ENCODE measurements around the gene POLR1G. TPM values are rescaled to one million over a fixed set of nuclear protein-coding genes. Genes with fewer than 3 reads are reported as not detected.
A peak's percentile ranks its signal among the peaks of the same experiment; 100 is the strongest.

POLR1G gene
- total RNA-seq, 2 experiments from 2014 or later = 9.8 to 11.6 TPM

DNA sequence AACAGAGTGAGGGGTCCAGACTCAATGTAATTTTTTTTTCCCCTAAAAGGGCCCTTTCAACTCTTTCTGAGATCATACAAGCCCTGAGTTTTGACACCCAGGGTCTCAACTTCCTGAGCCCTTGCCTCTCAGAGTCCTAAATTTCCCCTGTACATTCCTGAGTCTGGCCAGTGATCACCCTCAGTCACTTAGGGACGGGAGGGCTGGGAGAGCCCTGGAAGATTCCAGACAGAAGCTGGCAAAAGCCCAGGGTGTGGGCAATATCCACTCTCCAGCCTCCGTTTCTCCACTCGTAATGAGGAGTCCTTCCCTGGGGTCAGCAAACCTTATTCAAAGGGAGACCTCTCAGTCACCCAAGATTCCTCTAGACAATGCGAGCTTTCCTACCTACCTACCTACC lies 3.2 kb upstream of the POLR1G start:
- peaks cover 39% of the 10 kb centered on the region for H3K27me3 Mint-ChIP-seq
- no peak for DNase-seq
- ATAC-seq = no peak
- no peak overlapping the region for H3K27ac Mint-ChIP-seq
- ChIA-PET CTCF (interaction anchor here (0.8 to 3.7 kb wide), 16 partner anchors 9 to 311 kb away, joined by 3 to 32 read pairs (median 5); no protein-coding TSS in a partner anchor), POLR2A (no interaction called here)
- TF ChIP-seq, protein P1, sequence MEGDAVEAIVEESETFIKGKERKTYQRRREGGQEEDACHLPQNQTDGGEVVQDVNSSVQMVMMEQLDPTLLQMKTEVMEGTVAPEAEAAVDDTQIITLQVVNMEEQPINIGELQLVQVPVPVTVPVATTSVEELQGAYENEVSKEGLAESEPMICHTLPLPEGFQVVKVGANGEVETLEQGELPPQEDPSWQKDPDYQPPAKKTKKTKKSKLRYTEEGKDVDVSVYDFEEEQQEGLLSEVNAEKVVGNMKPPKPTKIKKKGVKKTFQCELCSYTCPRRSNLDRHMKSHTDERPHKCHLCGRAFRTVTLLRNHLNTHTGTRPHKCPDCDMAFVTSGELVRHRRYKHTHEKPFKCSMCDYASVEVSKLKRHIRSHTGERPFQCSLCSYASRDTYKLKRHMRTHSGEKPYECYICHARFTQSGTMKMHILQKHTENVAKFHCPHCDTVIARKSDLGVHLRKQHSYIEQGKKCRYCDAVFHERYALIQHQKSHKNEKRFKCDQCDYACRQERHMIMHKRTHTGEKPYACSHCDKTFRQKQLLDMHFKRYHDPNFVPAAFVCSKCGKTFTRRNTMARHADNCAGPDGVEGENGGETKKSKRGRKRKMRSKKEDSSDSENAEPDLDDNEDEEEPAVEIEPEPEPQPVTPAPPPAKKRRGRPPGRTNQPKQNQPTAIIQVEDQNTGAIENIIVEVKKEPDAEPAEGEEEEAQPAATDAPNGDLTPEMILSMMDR (IDR thresholded peaks at IDR 0.05) = no peak
- peaks cover 30% of the 10 kb centered on the region for H3K4me1 Mint-ChIP-seq (ENCODE audit: low read depth)
- intact Hi-C loops (cut with micrococcal nuclease) = no loop called here
- H3K36me3 Mint-ChIP-seq (ENCODE audit: low read depth) = peaks cover 2% of the 10 kb centered on the region
- no peak overlapping the region for H3K4me3 Mint-ChIP-seq
- no peaks in the 10 kb centered on the region for H3K9me3 Mint-ChIP-seq

DNA sequence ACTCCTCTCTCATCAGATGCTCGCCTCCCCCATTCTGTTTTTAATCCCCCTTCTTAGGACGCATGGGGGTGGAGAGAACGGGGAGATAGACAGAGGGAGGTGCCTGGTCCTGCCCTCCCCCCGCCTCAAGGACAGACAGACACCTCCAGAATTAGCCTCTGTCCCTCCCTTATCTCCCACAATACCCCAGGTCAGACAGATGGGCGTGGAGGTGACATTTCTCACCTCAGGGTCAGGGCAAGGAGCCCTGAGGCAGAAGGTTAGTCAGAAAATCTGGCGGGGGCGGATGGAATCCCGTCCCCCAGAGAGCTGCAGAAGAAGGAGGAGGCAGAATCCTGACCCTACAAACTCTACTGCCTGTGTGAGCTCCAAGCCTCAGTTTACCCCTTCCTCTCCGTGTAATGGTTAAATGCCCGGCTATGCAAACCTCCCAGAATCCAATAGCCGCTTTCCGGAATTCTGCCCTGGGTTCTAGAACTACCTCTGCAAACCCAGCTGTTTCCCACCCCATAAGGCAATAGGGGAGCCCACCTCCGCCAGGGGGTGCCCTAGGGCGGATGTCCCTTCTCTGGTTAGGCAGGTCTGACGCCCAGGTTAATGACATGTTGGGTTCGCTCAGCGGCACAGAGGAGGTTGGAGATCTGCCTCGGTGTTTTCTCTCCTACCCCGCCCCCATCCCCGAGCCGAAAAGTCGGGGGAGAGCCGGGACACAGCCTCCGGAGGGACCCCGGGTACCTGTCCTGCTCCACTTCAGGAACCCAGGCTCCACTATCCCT lies 2.5 kb upstream of the POLR1G start:
- Mint-ChIP-seq H3K36me3 (ENCODE audit: low read depth) (peaks cover 2% of the 10 kb centered on the region), H3K27ac (no peak overlapping the region), H3K4me3 (peak overlapping the region; percentile 93), H3K27me3 (peaks cover 34% of the 10 kb centered on the region), H3K9me3 (no peaks in the 10 kb centered on the region), H3K4me1 (ENCODE audit: low read depth) (peaks cover 30% of the 10 kb centered on the region)
- intact Hi-C loops (cut with micrococcal nuclease) = no loop called here
- DNase-seq (peak; percentile 91), ATAC-seq (peak; percentile 44)
- CTCF ChIA-PET = interaction anchor here (0.6 to 3.5 kb wide), 16 partner anchors 9 to 488 kb away, joined by 3 to 22 read pairs (median 5); no protein-coding TSS in a partner anchor
- POLR2A ChIA-PET = interaction anchor here (0.6 to 1.5 kb wide), 2 partner anchors 10 to 29 kb away, joined by 5 to 6 read pairs; no protein-coding TSS in a partner anchor
- TF ChIP-seq, protein P1 (IDR thresholded peaks at IDR 0.05) = peak; percentile 69

DNA sequence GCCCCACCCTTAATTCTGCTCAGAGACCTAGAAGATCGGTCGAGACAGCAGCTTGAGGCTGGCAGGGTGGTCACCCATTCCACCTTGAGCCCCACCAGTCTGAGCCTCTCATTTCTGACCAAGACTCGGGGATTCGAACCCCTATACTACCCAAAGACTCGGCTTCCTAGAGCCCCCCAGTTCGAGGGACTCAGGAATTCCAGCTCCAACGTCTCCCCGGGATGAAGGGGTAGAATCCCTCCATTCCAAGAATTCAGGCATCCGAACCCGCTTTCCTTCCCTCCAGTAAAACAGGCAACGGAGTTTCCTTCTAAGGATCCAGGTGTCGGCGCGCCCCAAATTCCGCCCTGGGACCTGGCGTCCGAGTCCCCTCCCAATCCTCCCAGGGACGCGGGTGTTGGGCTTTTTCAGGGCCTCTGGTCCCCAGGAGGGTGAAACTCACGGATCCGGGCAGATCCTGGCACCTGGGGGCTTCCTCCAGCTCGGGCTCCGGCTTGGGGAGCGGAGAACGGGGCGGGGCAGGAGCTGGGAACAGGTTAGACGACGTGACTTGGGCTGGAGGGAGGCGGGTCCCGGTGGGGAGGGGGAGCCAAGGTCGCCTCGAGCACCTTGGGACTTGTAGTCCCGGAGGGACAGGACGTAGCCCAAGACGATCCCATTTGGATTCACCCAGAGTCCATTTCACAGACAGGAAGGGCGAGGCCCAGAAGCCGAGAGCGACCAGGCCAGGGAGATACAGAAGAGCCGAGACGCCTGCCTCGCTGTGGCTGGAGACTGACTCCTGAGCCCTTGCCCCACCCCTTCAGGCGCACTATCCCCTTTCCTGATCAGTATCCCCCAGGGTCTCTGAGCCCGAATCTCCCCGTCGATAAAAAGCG lies 1.6 kb upstream of the POLR1G start, which contains the start of gene PPP1R13L:
PPP1R13L (minus strand) TSS at position 513 of the 878 bp plus-strand sequence. CDS start 6,751 bp downstream, outside the sequence.
- Mint-ChIP-seq H3K9me3 (no peaks in the 10 kb centered on the region), H3K27ac (peak within 1 kb of the TSS; percentile 88), H3K36me3 (ENCODE audit: low read depth) (peaks cover 2% of the 10 kb centered on the region), H3K4me1 (ENCODE audit: low read depth) (peaks cover 33% of the 10 kb centered on the region), H3K4me3 (peak within 1 kb of the TSS; percentile 93), H3K27me3 (peaks cover 31% of the 10 kb centered on the region)
- CTCF ChIA-PET = interaction anchor here (0.6 to 2.9 kb wide), 13 partner anchors 10 to 489 kb away, joined by 3 to 11 read pairs (median 5); no protein-coding TSS in a partner anchor
- ATAC-seq (peak; percentile 12), DNase-seq (peak; percentile 73)
- intact Hi-C loops (cut with micrococcal nuclease) = no loop called here
- TF ChIP-seq, protein P1 (IDR thresholded peaks at IDR 0.05) = no peak
- POLR2A ChIA-PET = interaction anchor here (0.6 to 1.5 kb wide), 2 partner anchors 10 to 30 kb away, joined by 5 to 6 read pairs; no protein-coding TSS in a partner anchor

DNA sequence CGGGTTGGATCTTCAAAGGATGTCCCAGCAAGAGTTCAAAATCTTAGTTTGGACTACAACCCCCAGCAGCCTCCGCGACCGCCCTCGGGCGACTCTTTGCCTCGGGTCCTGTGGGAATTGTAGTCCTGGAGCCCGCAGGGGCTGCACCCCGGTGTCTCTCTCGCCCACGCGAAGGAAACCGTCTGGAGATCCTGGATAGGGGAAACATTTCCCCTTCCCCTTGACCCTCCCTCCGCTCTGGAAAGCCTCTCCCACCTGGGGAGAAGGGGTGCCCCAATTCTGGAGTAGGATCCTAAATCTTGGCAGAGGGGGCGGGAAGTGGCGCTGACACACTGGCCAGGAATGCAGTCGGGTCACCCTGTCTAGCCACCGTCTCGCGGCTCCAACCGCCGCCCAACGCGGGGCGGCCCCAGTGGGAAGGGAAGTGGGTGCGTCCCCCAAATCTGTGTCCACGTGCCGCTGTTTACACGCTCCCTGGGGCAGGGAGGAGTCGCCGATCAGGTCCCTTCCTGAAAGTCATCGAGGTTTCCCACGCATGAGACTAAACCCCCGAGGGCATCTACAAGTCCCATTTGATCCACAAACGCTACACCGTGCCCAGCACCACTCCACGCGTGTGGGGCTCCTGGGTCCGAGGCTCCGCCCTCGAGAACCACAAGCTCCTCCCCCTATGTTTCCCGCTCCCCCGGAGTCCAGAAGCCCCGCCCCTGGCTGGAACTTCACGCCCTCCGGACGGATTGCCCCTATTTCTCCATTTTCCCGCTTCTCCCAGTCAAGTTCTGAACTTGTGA lies 814 bp upstream of the POLR1G start:
- Mint-ChIP-seq H3K27me3 (peaks cover 26% of the 10 kb centered on the region), H3K36me3 (ENCODE audit: low read depth) (peaks cover 4% of the 10 kb centered on the region), H3K9me3 (no peaks in the 10 kb centered on the region), H3K4me3 (peak overlapping the region; percentile 93), H3K4me1 (ENCODE audit: low read depth) (peaks cover 36% of the 10 kb centered on the region), H3K27ac (peak overlapping the region; percentile 88)
- peak; percentile 59 for ATAC-seq
- TF ChIP-seq, protein P1 (IDR thresholded peaks at IDR 0.05) = no peak
- CTCF ChIA-PET = interaction anchor here (1.4 to 2.9 kb wide), 4 partner anchors 11 to 80 kb away, joined by 6 to 11 read pairs (median 10); no protein-coding TSS in a partner anchor
- DNase-seq = peak; percentile 92
- intact Hi-C loops (cut with micrococcal nuclease) = no loop called here
- POLR2A ChIA-PET = interaction anchor here (1.0 kb wide), 2 partner anchors 14 to 72 kb away, joined by 3 read pairs; no protein-coding TSS in a partner anchor
